HepG2 (cell line): ENCODE data around the gene MAPK8. TPM values are rescaled to one million over a fixed set of nuclear protein-coding genes. Genes with fewer than 3 reads are reported as not detected.

ENCODE experiments used
- ARID5B ChIP-seq: IDR thresholded peaks from 2 replicates; pipeline ENCODE4 v1.4.0; 2020; ENCODE audit warnings: mild to moderate bottlenecking, missing genetic modification reagents
- DZIP1 ChIP-seq: sonication (generic); formaldehyde crosslinking; IDR thresholded peaks from 2 replicates; pipeline ENCODE4 v1.5.0; 2020; ENCODE audit warnings: mild to moderate bottlenecking, missing genetic modification reagents
- ESRRA ChIP-seq: sonication (generic); formaldehyde crosslinking; IDR thresholded peaks from 2 replicates; pipeline ENCODE4 v1.5.1; 2020; ENCODE audit warnings: mild to moderate bottlenecking, low read depth, missing genetic modification reagents
- HNF4A ChIP-seq: sonication (generic); formaldehyde crosslinking; IDR thresholded peaks from 2 replicates; pipeline ENCODE4 v1.4.0; 2020; ENCODE audit warnings: missing genetic modification reagents
- HNRNPH1 ChIP-seq: fragments of 200-400 bp; formaldehyde crosslinking; optimal IDR thresholded peaks from 2 replicates; pipeline ENCODE3; 2017; ENCODE audit warnings: mild to moderate bottlenecking, low read depth, low read length
- KLF11 ChIP-seq: IDR thresholded peaks from 2 replicates; pipeline ENCODE4 v1.6.1; 2016; ENCODE audit warnings: missing compliant biosample characterization
- PLRG1 ChIP-seq: fragments of 450-650 bp; conservative IDR thresholded peaks from 2 replicates; pipeline ENCODE4 v1.6.1; 2016
- POGK ChIP-seq: sonication (generic); formaldehyde crosslinking; conservative IDR thresholded peaks from 2 replicates; pipeline ENCODE4 v1.8.0; 2022; ENCODE audit warnings: mild to moderate bottlenecking, moderate library complexity, missing genetic modification reagents
- RARA ChIP-seq: IDR thresholded peaks from 2 replicates; pipeline ENCODE4 v1.6.1; 2016; ENCODE audit warnings: missing genetic modification reagents, missing compliant biosample characterization
- RFXANK ChIP-seq: IDR thresholded peaks from 2 replicates; pipeline ENCODE4 v1.6.1; 2016
- SOX6 ChIP-seq, 2 experiments: fragments of 450-650 bp in 1 of 2; sonication (generic) in 1 of 2; formaldehyde crosslinking in 1 of 2; IDR thresholded peaks; 2 replicates each; pipeline versions ENCODE4 v1.4.0 to v1.6.1; 2017 to 2020; ENCODE audit warnings: antibody characterized with exemption in 1 of 2, mild to moderate bottlenecking in 1 of 2, missing genetic modification reagents in 1 of 2
- ZNF136 ChIP-seq: sonication (generic); formaldehyde crosslinking; IDR thresholded peaks from 2 replicates; pipeline ENCODE4 v1.8.1; 2022; ENCODE audit warnings: low read depth, mild to moderate bottlenecking, moderate library complexity, missing genetic modification reagents
- ZNF337 ChIP-seq: sonication (generic); formaldehyde crosslinking; IDR thresholded peaks from 2 replicates; pipeline ENCODE4 v1.5.1; 2020; ENCODE audit warnings: missing genetic modification reagents, low read depth, mild to moderate bottlenecking, borderline replicate concordance
- ZNF367 ChIP-seq: sonication (generic); formaldehyde crosslinking; IDR thresholded peaks from 2 replicates; pipeline ENCODE4 v1.4.0; 2020; ENCODE audit warnings: missing genetic modification reagents, borderline replicate concordance
- ZSCAN20 ChIP-seq: sonication (generic); formaldehyde crosslinking; IDR thresholded peaks from 2 replicates; pipeline ENCODE4 v1.4.0; 2020; ENCODE audit warnings: missing genetic modification reagents, mild to moderate bottlenecking, borderline replicate concordance
- polyA plus RNA-seq, 8 experiments: library from polyadenylated mRNA; depleted of rRNA in 3 of 8; stranded (reverse) in 7 of 8; unstranded in 1 of 8; fragments of >200 nt; fragmentation: Illumina TruSeq in 4 of 8; extraction: Trizol in 4 of 8; gene quantifications; 2 replicates each; pipeline versions ENCODE4 v1.2.1 to v1.2.3, GENCODE V29; 2011 to 2016; ENCODE audit warnings: low read depth in 4 of 8, missing spikeins in 1 of 8, mixed read lengths in 1 of 8; ENCODE audit not compliant: insufficient read depth in 1 of 8
- total RNA-seq, 5 experiments: library from RNA; depleted of rRNA; stranded (reverse); fragments of >200 nt; fragmentation: Illumina TruSeq; extraction: Trizol; gene quantifications; 2 replicates each; pipeline ENCODE4 v1.2.3, GENCODE V29; 2016; ENCODE audit warnings: low read depth in 1 of 5
- TF ChIP-seq, protein P1 (sequence below): sonication (generic); formaldehyde crosslinking; conservative IDR thresholded peaks from 2 replicates; pipeline ENCODE4 v1.4.0; 2020; ENCODE audit warnings: mild to moderate bottlenecking, missing genetic modification reagents, moderate library complexity

Gene MAPK8
- total and polyA plus RNA-seq, 2 of the 13 experiments (the other 11 are each of a cell fraction or from before 2014, with no cell fraction given) = 41.6 to 47.3 TPM

GRCh38 chr10:48452879-48453412 is 146.5 kb downstream of the MAPK8 start (continued):
- TF ChIP-seq POGK (no peak), HNF4A (CRISPR knock-in tag) (peak; percentile 45; the same call in 1 of the 2 replicates), DZIP1 (CRISPR knock-in tag) (no peak), RFXANK (CRISPR knock-in tag) (no peak), KLF11 (CRISPR knock-in tag) (no peak), ZNF337 (CRISPR knock-in tag) (no peak), HNRNPH1 (no peak), ZNF367 (CRISPR knock-in tag) (no peak), ARID5B (peak; percentile 8; the same call in 1 of the 2 replicates), RARA (CRISPR knock-in tag) (no peak), ZSCAN20 (no peak), ZNF136 (no peak), ESRRA (CRISPR knock-in tag) (0 out of 2 replicates have a peak, but pooled peaks have one; percentile 44), SOX6 (IDR thresholded peaks at IDR 0.05) (no peak), SOX6 (CRISPR knock-in tag; IDR thresholded peaks at IDR 0.05) (peak; percentile 56; the same call in 1 of the 2 replicates), PLRG1 (no peak)
- TF ChIP-seq, protein P1, sequence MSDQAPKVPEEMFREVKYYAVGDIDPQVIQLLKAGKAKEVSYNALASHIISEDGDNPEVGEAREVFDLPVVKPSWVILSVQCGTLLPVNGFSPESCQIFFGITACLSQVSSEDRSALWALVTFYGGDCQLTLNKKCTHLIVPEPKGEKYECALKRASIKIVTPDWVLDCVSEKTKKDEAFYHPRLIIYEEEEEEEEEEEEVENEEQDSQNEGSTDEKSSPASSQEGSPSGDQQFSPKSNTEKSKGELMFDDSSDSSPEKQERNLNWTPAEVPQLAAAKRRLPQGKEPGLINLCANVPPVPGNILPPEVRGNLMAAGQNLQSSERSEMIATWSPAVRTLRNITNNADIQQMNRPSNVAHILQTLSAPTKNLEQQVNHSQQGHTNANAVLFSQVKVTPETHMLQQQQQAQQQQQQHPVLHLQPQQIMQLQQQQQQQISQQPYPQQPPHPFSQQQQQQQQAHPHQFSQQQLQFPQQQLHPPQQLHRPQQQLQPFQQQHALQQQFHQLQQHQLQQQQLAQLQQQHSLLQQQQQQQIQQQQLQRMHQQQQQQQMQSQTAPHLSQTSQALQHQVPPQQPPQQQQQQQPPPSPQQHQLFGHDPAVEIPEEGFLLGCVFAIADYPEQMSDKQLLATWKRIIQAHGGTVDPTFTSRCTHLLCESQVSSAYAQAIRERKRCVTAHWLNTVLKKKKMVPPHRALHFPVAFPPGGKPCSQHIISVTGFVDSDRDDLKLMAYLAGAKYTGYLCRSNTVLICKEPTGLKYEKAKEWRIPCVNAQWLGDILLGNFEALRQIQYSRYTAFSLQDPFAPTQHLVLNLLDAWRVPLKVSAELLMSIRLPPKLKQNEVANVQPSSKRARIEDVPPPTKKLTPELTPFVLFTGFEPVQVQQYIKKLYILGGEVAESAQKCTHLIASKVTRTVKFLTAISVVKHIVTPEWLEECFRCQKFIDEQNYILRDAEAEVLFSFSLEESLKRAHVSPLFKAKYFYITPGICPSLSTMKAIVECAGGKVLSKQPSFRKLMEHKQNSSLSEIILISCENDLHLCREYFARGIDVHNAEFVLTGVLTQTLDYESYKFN = 0 out of 2 replicates have a peak, but pooled peaks have one; percentile 18
